ENCODE data around the gene ZBTB7C. TPM values are rescaled to one million over a fixed set of nuclear protein-coding genes. Genes with fewer than 3 reads are reported as not detected.

ZBTB7C gene
- polyA plus RNA-seq, 2 of the 4 experiments (the other 2 are of a cell fraction) = 0.10 to 0.12 TPM

GRCh38 chr18:48296581-48296980, 112.6 kb downstream of the ZBTB7C start:
- ATAC-seq = no peak
- Histone ChIP-seq H3K4me1 (peaks cover 15% of the 10 kb centered on the region), H3K4me2 (no peak overlapping the region), H3K4me3 (no peak overlapping the region), H3K27ac (no peak overlapping the region), H3K9me3 (no peaks in the 10 kb centered on the region)
- FAIRE-seq = no peak
- DNase-seq (ENCODE audit: low read depth in 1 of 2, low spot score in 1 of 2) = no peak
- ChIA-PET CTCF (no interaction called here), POLR2A (no interaction called here)
- TF ChIP-seq CTCF (IDR thresholded peaks at IDR 0.05) = no peak
- no peak for TF ChIP-seq HOXB13 (CRISPR knock-in tag; IDR thresholded peaks at IDR 0.05; ENCODE audit: low read depth)
- no peak for TF ChIP-seq JUNB (IDR thresholded peaks at IDR 0.05)
- no peak for TF ChIP-seq TFCP2L1 (CRISPR knock-in tag; IDR thresholded peaks at IDR 0.05)
- TF ChIP-seq BHLHE40 (IDR thresholded peaks at IDR 0.05; ENCODE audit: low read depth, low read length) = no peak
- TF ChIP-seq HOXA7 (CRISPR knock-in tag; IDR thresholded peaks at IDR 0.05) = no peak
- no peak for TF ChIP-seq RNF2 (IDR thresholded peaks at IDR 0.05; ENCODE audit: borderline replicate concordance, low read depth)
- no peak for TF ChIP-seq HDAC2 (IDR thresholded peaks at IDR 0.05)
- no peak for TF ChIP-seq KDM5A (IDR thresholded peaks at IDR 0.05)
- no peak for TF ChIP-seq POLR2A (IDR thresholded peaks at IDR 0.05; ENCODE audit: low read length)
- no peak for TF ChIP-seq HMGXB4 (CRISPR knock-in tag; IDR thresholded peaks at IDR 0.05; ENCODE audit: borderline replicate concordance)
- TF ChIP-seq ZC3H11A (IDR thresholded peaks at IDR 0.05) = no peak
- no peak for TF ChIP-seq BCL3 (IDR thresholded peaks at IDR 0.05)
- TF ChIP-seq ESRRA (IDR thresholded peaks at IDR 0.05; ENCODE audit: borderline replicate concordance, low read length) = no peak
- 87% methylated on average over 9 of the region's 13 CpGs for WGBS (ENCODE audit: missing lambda C conversion rate)

- WGBS (ENCODE audit: missing lambda C conversion rate) = 82% methylated on average over 7 of the region's 10 CpGs
- no peak overlapping the region for H3K4me2 ChIP-seq
- CTCF ChIA-PET = interaction anchor here (0.9 to 1.8 kb wide), 6 partner anchors 10 to 65 kb away, joined by 3 to 7 read pairs (median 4); no protein-coding TSS in a partner anchor
These were observed 113.4 kb downstream of the ZBTB7C start for GRCh38 chr18:48295586-48296311.

More at GRCh38 chr18:48295586-48296311, 113.4 kb downstream of the ZBTB7C start:
- POLR2A ChIA-PET = no interaction called here
- ATAC-seq (peak in 1 of 2 experiments; percentile 60; a peak in 2 of 6 replicates), DNase-seq (ENCODE audit: low read depth in 1 of 2, low spot score in 1 of 2) (no peak), FAIRE-seq (no peak)
- Histone ChIP-seq H3K4me3 (no peak overlapping the region), H3K4me1 (peaks cover 15% of the 10 kb centered on the region), H3K27ac (no peak overlapping the region), H3K9me3 (no peaks in the 10 kb centered on the region)
- TF ChIP-seq NPAS2 (CRISPR knock-in tag; IDR thresholded peaks at IDR 0.05; ENCODE audit: borderline replicate concordance) (no peak), CHD4 (IDR thresholded peaks at IDR 0.05; ENCODE audit: borderline replicate concordance) (no peak), CTCF (IDR thresholded peaks at IDR 0.05) (0 out of 3 replicates have a peak, but pooled peaks have one; percentile 6), NFE2L2 (conservative IDR thresholded peaks at IDR 0.05; ENCODE audit: low read length) (no peak), EP300 (IDR thresholded peaks at IDR 0.05) (no peak), RAD21 (conservative IDR thresholded peaks at IDR 0.05 in 1 of 2, IDR thresholded peaks at IDR 0.05 in 1 of 2) (peak in 1 of 2 experiments; percentile 21; a peak in 2 of 5 replicates)

Data from A549 (cell line).